Neural cell (in vitro differentiated cells): ENCODE results near the gene PPP1R15B. TPM values are rescaled to one million over a fixed set of nuclear protein-coding genes. Genes with fewer than 3 reads are reported as not detected.

Experiments
- H2AFZ ChIP-seq: fragments of 200-600, 300-800 bp; sonication (generic), shearing (Covaris generic); 2 replicates; pipeline ENCODE4 v1.6.0; 2014; ENCODE audit warnings: low read depth, mild to moderate bottlenecking, antibody characterized with exemption, low read length, moderate library complexity
- H3F3A ChIP-seq: fragments of 200-600 bp; shearing (Covaris generic); 2 replicates; pipeline ENCODE4 v1.6.1; 2016; ENCODE audit warnings: mild to moderate bottlenecking, moderate library complexity, mixed read lengths, antibody characterized with exemption, low read length; ENCODE audit not compliant: insufficient read depth, poor library complexity, severe bottlenecking
- H3K27ac ChIP-seq: fragments of 200-600, 300-800 bp; sonication (generic), shearing (Covaris generic); 2 replicates; pipeline ENCODE4 v1.5.1; 2014; ENCODE audit warnings: mild to moderate bottlenecking, low read length, moderate library complexity
- H3K27me3 ChIP-seq: fragments of 300-800, 200-600 bp; sonication (generic), shearing (Covaris generic); 2 replicates; pipeline ENCODE4 v1.6.0; 2014; ENCODE audit warnings: mild to moderate bottlenecking, low read depth, low read length, moderate library complexity; ENCODE audit not compliant: insufficient read depth
- H3K36me3 ChIP-seq: fragments of 300-800, 200-600 bp; sonication (generic), shearing (Covaris generic); 2 replicates; pipeline ENCODE4 v1.5.1; 2014; ENCODE audit warnings: mild to moderate bottlenecking, antibody characterized with exemption, low read length, moderate library complexity; ENCODE audit not compliant: insufficient read depth
- H3K4me2 ChIP-seq: fragments of 300-800, 200-600 bp; sonication (generic), shearing (Covaris generic); 2 replicates; pipeline ENCODE4 v1.6.0; 2014; ENCODE audit warnings: mild to moderate bottlenecking, low read length
- H3K4me3 ChIP-seq: fragments of 300-800, 200-600 bp; sonication (generic), shearing (Covaris generic); 2 replicates; pipeline ENCODE4 v1.5.1; 2014; ENCODE audit warnings: mild to moderate bottlenecking, low read length, moderate library complexity
- H3K79me2 ChIP-seq: fragments of 200-600 bp; shearing (Covaris generic); replicated peaks from 2 replicates; pipeline ENCODE4 v1.6.0; 2014; ENCODE audit warnings: mild to moderate bottlenecking, low read length, moderate library complexity; ENCODE audit not compliant: insufficient read depth
- H3K9ac ChIP-seq: fragments of 300-800, 200-600 bp; sonication (generic), shearing (Covaris generic); 2 replicates; pipeline ENCODE4 v1.6.1; 2016; ENCODE audit warnings: mild to moderate bottlenecking, low read length, mixed read lengths
- H3K9me2 ChIP-seq: fragments of 200-600 bp; shearing (Covaris generic); 2 replicates; pipeline ENCODE4 v1.6.1; 2016; ENCODE audit warnings: mild to moderate bottlenecking, low read length, mixed read lengths; ENCODE audit not compliant: insufficient read depth
- H3K9me3 ChIP-seq: fragments of 200-600, 300-800 bp; sonication (generic), shearing (Covaris generic); 2 replicates; pipeline ENCODE4 v1.6.1; 2016; ENCODE audit warnings: mild to moderate bottlenecking, mixed run types, low read length, moderate library complexity, mixed read lengths
- H4K20me1 ChIP-seq: fragments of 200-600 bp; shearing (Covaris generic); 2 replicates; pipeline ENCODE4 v1.6.1; 2016; ENCODE audit warnings: mild to moderate bottlenecking, mixed run types; ENCODE audit not compliant: insufficient read depth
- EP300 ChIP-seq: fragments of 450-650 bp; conservative IDR thresholded peaks from 2 replicates; pipeline ENCODE4 v1.6.1; 2014; ENCODE audit warnings: antibody characterized with exemption, mild to moderate bottlenecking, moderate library complexity; ENCODE audit not compliant: poor library complexity, severe bottlenecking
- EZH2 ChIP-seq: fragments of 200-600, 300-800 bp; shearing (Covaris generic), sonication (generic); IDR thresholded peaks from 2 replicates; pipeline ENCODE4 v1.6.1; 2014; ENCODE audit warnings: antibody characterized with exemption, low read length, borderline replicate concordance, mild to moderate bottlenecking; ENCODE audit not compliant: insufficient read depth, poor library complexity, severe bottlenecking
- MXI1 ChIP-seq: fragments of 450-650 bp; conservative IDR thresholded peaks from 2 replicates; pipeline ENCODE4 v1.6.1; 2014; ENCODE audit warnings: antibody characterized with exemption, mild to moderate bottlenecking; ENCODE audit not compliant: poor library complexity, severe bottlenecking
- POLR2AphosphoS5 ChIP-seq: IDR thresholded peaks from 2 replicates; pipeline ENCODE4 v1.6.1; 2012
- RAD21 ChIP-seq: fragments of 450-650 bp; conservative IDR thresholded peaks from 2 replicates; pipeline ENCODE4 v1.6.1; 2014; ENCODE audit warnings: antibody characterized with exemption, mild to moderate bottlenecking, moderate library complexity
- SMC3 ChIP-seq: fragments of 450-650 bp; conservative IDR thresholded peaks from 2 replicates; pipeline ENCODE4 v1.6.1; 2014; ENCODE audit warnings: antibody characterized with exemption, mild to moderate bottlenecking, moderate library complexity; ENCODE audit not compliant: poor library complexity
- TAF1 ChIP-seq: IDR thresholded peaks from 2 replicates; pipeline ENCODE4 v1.6.1; 2012; ENCODE audit warnings: low read depth
- polyA plus RNA-seq: library from polyadenylated mRNA; depleted of rRNA; stranded (reverse); fragments of >200 nt; gene quantifications from 2 replicates; pipeline ENCODE4 v1.2.3, GENCODE V29; 2014
- TF ChIP-seq, protein P1 (sequence below): IDR thresholded peaks from 2 replicates; pipeline ENCODE4 v1.6.1; 2012; ENCODE audit warnings: borderline replicate concordance
- TF ChIP-seq, protein P2 (sequence below): fragments of 450-650 bp; IDR thresholded peaks from 2 replicates; pipeline ENCODE4 v1.5.1; 2014; ENCODE audit warnings: antibody characterized with exemption, mild to moderate bottlenecking, moderate library complexity; ENCODE audit not compliant: poor library complexity, severe bottlenecking

Gene PPP1R15B
- polyA plus RNA-seq, 1 donor from 2014 or later: 30.1 TPM

DNA sequence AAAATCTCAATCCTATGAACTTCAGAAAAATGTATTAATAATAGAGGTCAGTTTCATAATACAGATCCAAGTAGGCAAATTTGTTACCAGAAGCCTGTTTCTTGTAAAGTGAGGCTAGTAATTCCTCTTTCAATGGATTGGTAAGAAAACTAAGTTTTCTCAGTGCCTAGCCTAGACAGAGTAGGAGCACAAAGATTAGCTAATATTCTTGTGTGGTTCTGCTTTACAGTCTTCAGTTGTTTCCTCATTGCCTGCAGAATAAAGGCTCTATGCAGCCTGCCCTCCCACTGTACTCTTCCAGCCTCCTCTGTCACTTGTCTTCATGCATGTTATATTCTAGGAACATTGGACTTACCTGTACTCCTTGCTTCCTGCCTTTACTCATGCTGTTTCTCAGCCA, 2.4 kb upstream of the PPP1R15B start:
- Histone ChIP-seq H3K9ac (no peak overlapping the region), H3K4me3 (no peak overlapping the region), H3K79me2 (peaks cover 24% of the 10 kb centered on the region), H2AFZ (no peak overlapping the region), H3K36me3 (no peaks in the 10 kb centered on the region), H3F3A (no peaks in the 10 kb centered on the region), H3K4me2 (no peak overlapping the region), H4K20me1 (peaks cover 19% of the 10 kb centered on the region), H3K27ac (peak overlapping the region; percentile 2), H3K9me2 (no peaks in the 10 kb centered on the region), H3K9me3 (no peaks in the 10 kb centered on the region), H3K27me3 (no peaks in the 10 kb centered on the region)
- TF ChIP-seq POLR2AphosphoS5: no peak

DNA sequence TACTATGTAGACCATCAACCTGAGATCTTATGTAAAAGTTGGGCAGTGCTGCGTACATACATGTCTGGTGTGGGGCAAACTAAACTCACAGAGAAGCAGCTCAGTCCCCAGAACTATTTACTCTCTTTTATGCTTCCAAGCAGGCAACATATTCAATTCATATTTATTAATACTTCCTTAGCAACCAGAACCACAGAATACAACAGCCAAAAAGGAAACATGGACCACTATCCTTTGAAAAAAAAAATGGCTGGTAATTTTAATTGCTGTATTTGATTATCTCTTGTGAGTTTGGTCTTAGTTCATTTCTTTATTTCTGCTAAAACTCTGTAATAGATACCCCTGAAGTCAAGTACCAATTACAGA, 1.5 kb upstream of the PPP1R15B start:
- Histone ChIP-seq H3K9me3 (no peaks in the 10 kb centered on the region), H2AFZ (no peak overlapping the region), H3K9ac (no peak overlapping the region), H4K20me1 (peaks cover 26% of the 10 kb centered on the region), H3K79me2 (peaks cover 33% of the 10 kb centered on the region), H3K27ac (no peak overlapping the region), H3F3A (no peaks in the 10 kb centered on the region), H3K36me3 (no peaks in the 10 kb centered on the region), H3K4me3 (no peak overlapping the region), H3K4me2 (no peak overlapping the region), H3K27me3 (no peaks in the 10 kb centered on the region), H3K9me2 (no peaks in the 10 kb centered on the region)
- TF ChIP-seq EP300: no peak
- no peak for TF ChIP-seq TAF1
- TF ChIP-seq EZH2: no peak
- no peak for TF ChIP-seq RAD21
- TF ChIP-seq MXI1: no peak
- TF ChIP-seq, protein P1, sequence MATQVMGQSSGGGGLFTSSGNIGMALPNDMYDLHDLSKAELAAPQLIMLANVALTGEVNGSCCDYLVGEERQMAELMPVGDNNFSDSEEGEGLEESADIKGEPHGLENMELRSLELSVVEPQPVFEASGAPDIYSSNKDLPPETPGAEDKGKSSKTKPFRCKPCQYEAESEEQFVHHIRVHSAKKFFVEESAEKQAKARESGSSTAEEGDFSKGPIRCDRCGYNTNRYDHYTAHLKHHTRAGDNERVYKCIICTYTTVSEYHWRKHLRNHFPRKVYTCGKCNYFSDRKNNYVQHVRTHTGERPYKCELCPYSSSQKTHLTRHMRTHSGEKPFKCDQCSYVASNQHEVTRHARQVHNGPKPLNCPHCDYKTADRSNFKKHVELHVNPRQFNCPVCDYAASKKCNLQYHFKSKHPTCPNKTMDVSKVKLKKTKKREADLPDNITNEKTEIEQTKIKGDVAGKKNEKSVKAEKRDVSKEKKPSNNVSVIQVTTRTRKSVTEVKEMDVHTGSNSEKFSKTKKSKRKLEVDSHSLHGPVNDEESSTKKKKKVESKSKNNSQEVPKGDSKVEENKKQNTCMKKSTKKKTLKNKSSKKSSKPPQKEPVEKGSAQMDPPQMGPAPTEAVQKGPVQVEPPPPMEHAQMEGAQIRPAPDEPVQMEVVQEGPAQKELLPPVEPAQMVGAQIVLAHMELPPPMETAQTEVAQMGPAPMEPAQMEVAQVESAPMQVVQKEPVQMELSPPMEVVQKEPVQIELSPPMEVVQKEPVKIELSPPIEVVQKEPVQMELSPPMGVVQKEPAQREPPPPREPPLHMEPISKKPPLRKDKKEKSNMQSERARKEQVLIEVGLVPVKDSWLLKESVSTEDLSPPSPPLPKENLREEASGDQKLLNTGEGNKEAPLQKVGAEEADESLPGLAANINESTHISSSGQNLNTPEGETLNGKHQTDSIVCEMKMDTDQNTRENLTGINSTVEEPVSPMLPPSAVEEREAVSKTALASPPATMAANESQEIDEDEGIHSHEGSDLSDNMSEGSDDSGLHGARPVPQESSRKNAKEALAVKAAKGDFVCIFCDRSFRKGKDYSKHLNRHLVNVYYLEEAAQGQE: no peak
- no peak for TF ChIP-seq POLR2AphosphoS5
- no peak for TF ChIP-seq SMC3
- TF ChIP-seq, protein P2, sequence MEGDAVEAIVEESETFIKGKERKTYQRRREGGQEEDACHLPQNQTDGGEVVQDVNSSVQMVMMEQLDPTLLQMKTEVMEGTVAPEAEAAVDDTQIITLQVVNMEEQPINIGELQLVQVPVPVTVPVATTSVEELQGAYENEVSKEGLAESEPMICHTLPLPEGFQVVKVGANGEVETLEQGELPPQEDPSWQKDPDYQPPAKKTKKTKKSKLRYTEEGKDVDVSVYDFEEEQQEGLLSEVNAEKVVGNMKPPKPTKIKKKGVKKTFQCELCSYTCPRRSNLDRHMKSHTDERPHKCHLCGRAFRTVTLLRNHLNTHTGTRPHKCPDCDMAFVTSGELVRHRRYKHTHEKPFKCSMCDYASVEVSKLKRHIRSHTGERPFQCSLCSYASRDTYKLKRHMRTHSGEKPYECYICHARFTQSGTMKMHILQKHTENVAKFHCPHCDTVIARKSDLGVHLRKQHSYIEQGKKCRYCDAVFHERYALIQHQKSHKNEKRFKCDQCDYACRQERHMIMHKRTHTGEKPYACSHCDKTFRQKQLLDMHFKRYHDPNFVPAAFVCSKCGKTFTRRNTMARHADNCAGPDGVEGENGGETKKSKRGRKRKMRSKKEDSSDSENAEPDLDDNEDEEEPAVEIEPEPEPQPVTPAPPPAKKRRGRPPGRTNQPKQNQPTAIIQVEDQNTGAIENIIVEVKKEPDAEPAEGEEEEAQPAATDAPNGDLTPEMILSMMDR: no peak
